Measurements from ENCODE around the gene CCND1.

- TF ChIP-seq YY1 (IDR thresholded peaks at IDR 0.05; ENCODE audit: low read depth, low read length) (peak; percentile 68; the same call in 1 of the 2 replicates), CTCF (IDR thresholded peaks at IDR 0.05 in 2 of 3, conservative IDR thresholded peaks at IDR 0.05 in 1 of 3; ENCODE audit: control insufficient read depth in 2 of 3, extremely low read depth in 1 of 3, insufficient read depth in 1 of 3, low read depth in 3 of 3, low read length in 3 of 3) (peak; percentile 87 to 92 (median 88)), POLR2AphosphoS5 (IDR thresholded peaks at IDR 0.05; ENCODE audit: low read length) (no peak), EZH2 (IDR thresholded peaks at IDR 0.05; ENCODE audit: borderline replicate concordance, control insufficient read depth, low read depth, low read length) (no peak), CREB1 (IDR thresholded peaks at IDR 0.05; ENCODE audit: low read depth) (no peak), JUND (IDR thresholded peaks at IDR 0.05; ENCODE audit: low read depth, low read length) (no peak), BRCA1 (IDR thresholded peaks at IDR 0.05; ENCODE audit: low read depth, low read length) (no peak), NFYA (IDR thresholded peaks at IDR 0.05; ENCODE audit: borderline replicate concordance, low read depth, low read length) (no peak)
These were observed 2.1 kb downstream of the CCND1 start for GRCh38 chr11:69642913-69643632.
